AG09309 (cell line): Measurements from ENCODE around the gene GLIPR1.

Experiments used
- DNase-seq: peaks from one replicate; pipeline ENCODE4 v3.0.0-alpha.2; 2010; ENCODE audit warnings: low read depth
- H3K4me3 ChIP-seq: 2 replicates; pipeline ENCODE4 v1.5.1; 2011; ENCODE audit warnings: mild to moderate bottlenecking, low read depth, low read length, moderate library complexity; ENCODE audit not compliant: control insufficient read depth
- CTCF ChIP-seq: IDR thresholded peaks from 2 replicates; pipeline ENCODE4 v1.5.1; 2011; ENCODE audit warnings: mild to moderate bottlenecking, low read depth, low read length, inconsistent platforms; ENCODE audit not compliant: insufficient read depth, control insufficient read depth; ENCODE audit errors: missing control alignments

The GLIPR1 gene

GRCh38 chr12:75548879-75549278 lies 68.3 kb downstream of the GLIPR1 start:
- H3K4me3 ChIP-seq, result no peak overlapping the region
- no peak for DNase-seq
- no peak for TF ChIP-seq CTCF

- TF ChIP-seq CTCF, result no peak
- no peak for DNase-seq
- no peak overlapping the region for H3K4me3 ChIP-seq
These were observed 69.4 kb downstream of the GLIPR1 start for GRCh38 chr12:75549989-75550388.

GRCh38 chr12:75550401-75551240 lies 70.1 kb downstream of the GLIPR1 start:
- no peak for TF ChIP-seq CTCF
- no peak overlapping the region for H3K4me3 ChIP-seq
- DNase-seq, result no peak

- H3K4me3 ChIP-seq, result no peak overlapping the region
- no peak for TF ChIP-seq CTCF
- no peak for DNase-seq
These were observed 70.9 kb downstream of the GLIPR1 start for GRCh38 chr12:75551477-75551876.

- no peak for DNase-seq
- no peak for TF ChIP-seq CTCF
- H3K4me3 ChIP-seq, result no peak overlapping the region
These were observed 72.8 kb downstream of the GLIPR1 start for GRCh38 chr12:75553398-75553797.
